WI38 (cell line): ENCODE results near the gene MAGEE2.
"Not testable (repeated sequence)": the region's sequence is repeated elsewhere in the genome, so short reads cannot be mapped to it uniquely, and the experiment has no call there.

Experiments
- H3K4me3 ChIP-seq: 2 replicates; pipeline ENCODE4 v1.5.1; 2011; ENCODE audit warnings: low read depth, mild to moderate bottlenecking, control low read depth, low read length
- TF ChIP-seq, protein P1 (sequence below): IDR thresholded peaks from 2 replicates; pipeline ENCODE4 v1.5.1; 2012; ENCODE audit warnings: low read depth, mild to moderate bottlenecking, control low read depth, low read length

Gene MAGEE2, protein sequence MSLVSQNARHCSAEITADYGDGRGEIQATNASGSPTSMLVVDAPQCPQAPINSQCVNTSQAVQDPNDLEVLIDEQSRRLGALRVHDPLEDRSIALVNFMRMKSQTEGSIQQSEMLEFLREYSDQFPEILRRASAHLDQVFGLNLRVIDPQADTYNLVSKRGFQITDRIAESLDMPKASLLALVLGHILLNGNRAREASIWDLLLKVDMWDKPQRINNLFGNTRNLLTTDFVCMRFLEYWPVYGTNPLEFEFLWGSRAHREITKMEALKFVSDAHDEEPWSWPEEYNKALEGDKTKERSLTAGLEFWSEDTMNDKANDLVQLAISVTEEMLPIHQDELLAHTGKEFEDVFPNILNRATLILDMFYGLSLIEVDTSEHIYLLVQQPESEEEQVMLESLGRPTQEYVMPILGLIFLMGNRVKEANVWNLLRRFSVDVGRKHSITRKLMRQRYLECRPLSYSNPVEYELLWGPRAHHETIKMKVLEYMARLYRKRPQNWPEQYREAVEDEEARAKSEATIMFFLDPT

DNA sequence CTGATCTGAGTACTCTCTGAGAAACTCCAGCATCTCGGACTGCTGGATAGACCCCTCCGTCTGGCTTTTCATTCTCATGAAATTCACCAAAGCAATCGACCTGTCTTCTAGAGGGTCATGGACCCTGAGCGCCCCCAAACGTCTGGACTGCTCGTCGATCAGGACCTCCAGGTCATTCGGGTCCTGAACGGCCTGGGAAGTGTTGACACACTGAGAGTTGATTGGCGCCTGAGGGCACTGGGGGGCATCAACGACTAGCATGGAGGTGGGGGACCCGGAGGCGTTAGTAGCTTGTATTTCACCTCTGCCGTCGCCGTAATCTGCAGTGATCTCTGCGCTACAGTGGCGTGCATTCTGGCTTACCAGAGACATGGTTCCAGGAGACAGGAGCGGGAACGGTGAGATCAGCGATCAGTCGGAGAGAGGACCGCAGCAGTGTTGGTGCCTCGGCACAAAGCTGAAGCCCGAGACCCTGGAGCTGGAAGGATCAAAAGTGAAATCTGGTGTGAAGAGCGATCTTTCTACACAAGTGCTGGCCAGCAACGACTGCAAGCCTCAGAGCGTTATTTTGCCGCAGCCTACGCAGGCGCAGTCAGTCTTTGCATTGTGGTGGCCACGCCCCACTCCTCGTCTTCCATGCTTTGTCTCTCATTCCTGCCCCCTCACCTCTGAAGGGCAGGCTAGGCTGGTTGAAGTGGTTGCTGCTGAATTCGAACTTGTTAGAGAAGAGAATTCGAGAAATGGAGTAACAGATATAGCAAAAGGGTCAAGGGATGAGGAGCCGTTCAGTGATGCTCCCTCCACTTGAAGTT, at the start of gene MAGEE2:
Gene MAGEE2, minus strand, starts transcription at position 575 of the 812 bp plus-strand sequence. Its CDS starts 203 bp downstream, at position 372.
- no peak within 1 kb of the TSS for H3K4me3 ChIP-seq
- TF ChIP-seq, protein P1, sequence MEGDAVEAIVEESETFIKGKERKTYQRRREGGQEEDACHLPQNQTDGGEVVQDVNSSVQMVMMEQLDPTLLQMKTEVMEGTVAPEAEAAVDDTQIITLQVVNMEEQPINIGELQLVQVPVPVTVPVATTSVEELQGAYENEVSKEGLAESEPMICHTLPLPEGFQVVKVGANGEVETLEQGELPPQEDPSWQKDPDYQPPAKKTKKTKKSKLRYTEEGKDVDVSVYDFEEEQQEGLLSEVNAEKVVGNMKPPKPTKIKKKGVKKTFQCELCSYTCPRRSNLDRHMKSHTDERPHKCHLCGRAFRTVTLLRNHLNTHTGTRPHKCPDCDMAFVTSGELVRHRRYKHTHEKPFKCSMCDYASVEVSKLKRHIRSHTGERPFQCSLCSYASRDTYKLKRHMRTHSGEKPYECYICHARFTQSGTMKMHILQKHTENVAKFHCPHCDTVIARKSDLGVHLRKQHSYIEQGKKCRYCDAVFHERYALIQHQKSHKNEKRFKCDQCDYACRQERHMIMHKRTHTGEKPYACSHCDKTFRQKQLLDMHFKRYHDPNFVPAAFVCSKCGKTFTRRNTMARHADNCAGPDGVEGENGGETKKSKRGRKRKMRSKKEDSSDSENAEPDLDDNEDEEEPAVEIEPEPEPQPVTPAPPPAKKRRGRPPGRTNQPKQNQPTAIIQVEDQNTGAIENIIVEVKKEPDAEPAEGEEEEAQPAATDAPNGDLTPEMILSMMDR = no peak

DNA sequence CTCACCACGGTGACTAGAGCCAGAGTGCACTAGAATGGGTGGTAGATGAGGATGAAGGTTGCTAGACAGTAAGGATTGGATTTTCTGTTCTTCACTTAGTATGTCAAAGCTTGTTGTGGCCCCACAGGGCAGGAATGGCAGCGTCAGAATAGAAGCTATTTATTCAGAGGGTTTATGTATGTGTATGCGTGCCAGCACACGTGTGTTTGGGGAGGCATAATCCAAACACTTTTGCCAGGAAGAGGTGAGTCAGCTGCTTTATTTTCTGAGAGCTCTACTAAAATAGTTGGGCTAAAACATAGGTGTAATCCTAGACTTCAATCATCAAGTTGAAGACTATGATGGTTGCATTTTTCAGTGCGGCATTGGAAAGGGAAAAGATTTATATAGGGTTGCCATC, 1.2 kb upstream of the MAGEE2 start:
- TF ChIP-seq, protein P1 = no peak

DNA sequence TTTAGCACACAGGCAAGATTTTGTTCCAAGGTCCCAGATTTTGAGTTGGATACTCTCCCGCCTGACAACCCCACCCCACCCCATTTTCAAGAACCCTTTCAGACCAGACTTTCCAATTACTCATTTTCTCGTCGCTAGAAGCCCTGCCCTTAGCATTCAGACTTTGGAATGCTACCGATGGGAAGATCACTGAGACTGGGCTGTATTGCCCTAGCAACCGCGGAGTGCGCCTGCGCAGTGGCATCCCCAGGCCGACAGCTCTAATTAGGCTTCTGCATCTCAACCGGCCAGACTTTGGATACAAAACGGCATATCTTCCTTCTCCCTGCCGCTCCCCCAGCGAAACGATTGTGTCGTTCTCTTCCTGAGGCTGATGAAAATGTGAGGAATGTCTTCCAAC, 3.4 kb downstream of the MAGEE2 start:
- no peak overlapping the region for H3K4me3 ChIP-seq
- TF ChIP-seq, protein P1 = no peak

More for the DNA sequence above, 1.2 kb upstream of the MAGEE2 start:
- no peak overlapping the region for H3K4me3 ChIP-seq

DNA sequence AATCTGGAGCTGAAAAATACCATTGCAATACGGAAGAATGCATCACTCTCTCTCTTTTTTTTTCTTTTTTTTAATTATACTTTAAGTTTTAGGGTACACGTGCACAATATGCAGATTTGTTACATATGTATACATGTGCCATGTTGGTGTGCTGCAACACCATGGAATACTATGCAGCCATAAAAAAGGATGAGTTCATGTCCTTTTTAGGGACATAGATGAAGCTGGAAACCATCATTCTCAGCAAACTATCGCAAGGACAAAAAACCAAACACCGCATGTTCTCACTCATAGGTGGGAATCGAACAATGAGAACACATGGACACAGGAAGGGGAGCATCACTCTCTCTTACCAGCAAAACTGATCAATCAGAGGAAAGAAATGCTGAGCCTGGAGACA, 17.0 kb downstream of the MAGEE2 start:
- not testable (repeated sequence) for H3K4me3 ChIP-seq

DNA sequence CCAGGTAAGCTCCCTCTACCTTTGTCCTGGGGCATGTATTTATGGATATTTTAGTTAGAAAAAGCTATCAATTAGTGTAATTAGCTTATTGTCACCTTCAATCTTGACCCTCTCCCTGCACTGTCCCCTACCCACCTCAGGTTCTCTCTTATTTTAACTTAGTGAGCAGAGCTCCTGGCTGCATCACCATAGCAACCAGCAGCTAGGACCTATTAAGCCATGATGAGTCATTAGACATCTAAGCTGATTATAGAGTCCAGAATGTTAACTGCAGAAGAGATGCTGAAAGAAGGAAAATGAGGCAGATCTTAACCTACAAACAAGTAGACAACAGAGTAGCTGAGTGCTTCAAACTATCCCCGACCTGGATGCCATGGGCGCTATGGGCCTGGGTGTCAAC, 36.6 kb downstream of the MAGEE2 start:
- no peak overlapping the region for H3K4me3 ChIP-seq
- TF ChIP-seq, protein P1 = no peak

DNA sequence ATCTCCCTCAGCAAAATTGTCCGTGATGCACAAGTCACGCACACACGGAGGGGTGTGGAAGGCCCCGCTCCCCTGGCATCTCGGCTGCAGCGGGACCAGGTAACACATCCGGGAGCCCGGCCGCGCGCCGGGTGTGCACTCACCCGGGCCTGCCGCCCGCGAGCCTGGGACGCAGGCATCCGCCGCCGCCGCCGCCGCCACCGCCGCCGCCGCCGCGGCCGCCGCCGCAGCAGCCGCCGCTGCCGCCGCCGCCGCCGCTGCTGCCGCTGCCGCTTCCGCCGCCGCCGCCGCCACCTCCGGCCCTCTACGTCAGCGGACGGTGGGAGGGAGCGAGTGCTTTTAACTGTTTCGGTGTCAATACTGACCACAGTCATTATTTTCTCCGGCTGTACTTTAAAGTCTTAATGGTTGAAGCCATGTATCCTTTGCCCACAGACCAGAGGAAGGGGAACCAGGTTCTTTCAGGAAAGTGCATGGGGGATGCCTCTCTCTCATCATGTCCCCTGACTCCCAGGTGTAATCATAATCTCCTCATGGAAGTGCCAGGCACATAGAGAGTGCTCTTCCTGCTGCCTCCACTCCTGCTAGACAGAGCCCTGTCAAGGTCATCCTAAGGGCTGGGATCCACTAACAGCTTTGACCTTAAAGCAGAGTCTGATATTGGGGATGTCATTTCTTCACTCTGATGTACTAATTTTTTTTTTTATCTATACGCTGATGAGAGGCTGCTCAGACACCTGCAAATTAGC, 38.0 kb downstream of the MAGEE2 start:
- TF ChIP-seq, protein P1 = no peak

More for the DNA sequence above, 38.0 kb downstream of the MAGEE2 start:
- H3K4me3 ChIP-seq = peak overlapping the region; percentile 59
